Measurements from ENCODE around the gene IQCH. TPM values are rescaled to one million over a fixed set of nuclear protein-coding genes. Genes with fewer than 3 reads are reported as not detected.

Gene IQCH
- total and polyA plus RNA-seq, 2 experiments from 2014 or later: 1.7 to 4.6 TPM

- Histone ChIP-seq H2AFZ (no peak overlapping the region), H3K36me3 (ENCODE audit: insufficient read depth) (no peaks in the 10 kb centered on the region), H3K4me1 (ENCODE audit: insufficient read depth) (peaks cover 10% of the 10 kb centered on the region; the same call in 1 of the 2 replicates), H3K27me3 (ENCODE audit: insufficient read depth) (no peaks in the 10 kb centered on the region), H3K9me2 (ENCODE audit: insufficient read depth) (no peaks in the 10 kb centered on the region), H3K4me2 (no peak overlapping the region), H3K79me2 (replicated peaks; ENCODE audit: insufficient read depth) (no peaks in the 10 kb centered on the region), H3K27ac (ENCODE audit: low read depth) (no peak overlapping the region), H3K4me3 (no peak overlapping the region), H4K20me1 (replicated peaks; ENCODE audit: insufficient read depth) (no peaks in the 10 kb centered on the region), H3F3A (replicated peaks; ENCODE audit: low read depth) (no peaks in the 10 kb centered on the region)
- Mint-ChIP-seq H3K36me3 (ENCODE audit: low read depth) (no peaks in the 10 kb centered on the region), H3K4me3 (no peak overlapping the region), H3K9me3 (no peaks in the 10 kb centered on the region), H3K27ac (no peak overlapping the region), H3K27me3 (ENCODE audit: insufficient read depth, low read depth, poor library complexity) (peaks cover 3% of the 10 kb centered on the region), H3K4me1 (peaks cover 8% of the 10 kb centered on the region; the same call in 2 of the 3 replicates)
- ATAC-seq: no peak
- DNase-seq (ENCODE audit: low spot score): no peak
- no peak for TF ChIP-seq NANOG (IDR thresholded peaks at IDR 0.05; ENCODE audit: borderline replicate concordance)
Measured at GRCh38 chr15:67311731-67312130, 57.1 kb downstream of the IQCH start.

- H3K27ac ChIP-seq (ENCODE audit: low read depth): no peak overlapping the region
- no peaks in the 10 kb centered on the region for H3K27me3 ChIP-seq (ENCODE audit: insufficient read depth)
- Mint-ChIP-seq H3K4me1 (peaks cover 5% of the 10 kb centered on the region; the same call in 2 of the 3 replicates), H3K9me3 (peaks cover 20% of the 10 kb centered on the region), H3K36me3 (ENCODE audit: low read depth) (peaks cover 11% of the 10 kb centered on the region), H3K27me3 (ENCODE audit: insufficient read depth, low read depth, poor library complexity) (peaks cover 2% of the 10 kb centered on the region), H3K4me3 (no peak overlapping the region), H3K27ac (no peak overlapping the region)
- H2AFZ ChIP-seq: no peak overlapping the region
- H3K9me2 ChIP-seq (ENCODE audit: insufficient read depth): no peaks in the 10 kb centered on the region
- H3K4me1 ChIP-seq (ENCODE audit: insufficient read depth): peaks cover 5% of the 10 kb centered on the region; the same call in 1 of the 2 replicates
- no peaks in the 10 kb centered on the region for H3K36me3 ChIP-seq (ENCODE audit: insufficient read depth)
- TF ChIP-seq STAT1 (IDR thresholded peaks at IDR 0.05; ENCODE audit: unreplicated experiment): no peak
- TF ChIP-seq ZNF114 (CRISPR knock-in tag; IDR thresholded peaks at IDR 0.05): no peak
- ATAC-seq: no peak
- no peak overlapping the region for H3K4me3 ChIP-seq
- DNase-seq (ENCODE audit: low spot score): no peak
- no peak overlapping the region for H3K4me2 ChIP-seq
- H4K20me1 ChIP-seq (replicated peaks; ENCODE audit: insufficient read depth): no peaks in the 10 kb centered on the region
- no peaks in the 10 kb centered on the region for H3K79me2 ChIP-seq (replicated peaks; ENCODE audit: insufficient read depth)
- H3F3A ChIP-seq (replicated peaks; ENCODE audit: low read depth): no peaks in the 10 kb centered on the region
Measured at GRCh38 chr15:67319961-67320360, 65.4 kb downstream of the IQCH start.

- no peaks in the 10 kb centered on the region for H3K27me3 ChIP-seq (ENCODE audit: insufficient read depth)
- no peak overlapping the region for H2AFZ ChIP-seq
- H3K4me2 ChIP-seq: no peak overlapping the region
- H3K27me3 Mint-ChIP-seq (ENCODE audit: insufficient read depth, low read depth, poor library complexity): peaks cover 2% of the 10 kb centered on the region
- TF ChIP-seq NANOG (IDR thresholded peaks at IDR 0.05; ENCODE audit: borderline replicate concordance) (no peak), ETS1 (IDR thresholded peaks at IDR 0.05) (no peak), ZNF114 (CRISPR knock-in tag; IDR thresholded peaks at IDR 0.05) (no peak), ZNF331 (CRISPR knock-in tag; IDR thresholded peaks at IDR 0.05; ENCODE audit: low read depth) (no peak), EZH2 (IDR thresholded peaks at IDR 0.05; ENCODE audit: low read depth, unreplicated experiment) (no peak), REST (IDR thresholded peaks at IDR 0.05; ENCODE audit: unreplicated experiment) (no peak)
- H4K20me1 ChIP-seq (replicated peaks; ENCODE audit: insufficient read depth): no peaks in the 10 kb centered on the region
- H3K36me3 ChIP-seq (ENCODE audit: insufficient read depth): no peaks in the 10 kb centered on the region
- H3F3A ChIP-seq (replicated peaks; ENCODE audit: low read depth): no peaks in the 10 kb centered on the region
- ATAC-seq (no peak), DNase-seq (ENCODE audit: low spot score) (no peak)
- H3K9me2 ChIP-seq (ENCODE audit: insufficient read depth): no peaks in the 10 kb centered on the region
- peaks cover 20% of the 10 kb centered on the region for H3K9me3 Mint-ChIP-seq
- no peak overlapping the region for H3K4me3 Mint-ChIP-seq
- H3K27ac Mint-ChIP-seq: no peak overlapping the region
- H3K4me3 ChIP-seq: no peak overlapping the region
- no peaks in the 10 kb centered on the region for H3K79me2 ChIP-seq (replicated peaks; ENCODE audit: insufficient read depth)
- peaks cover 10% of the 10 kb centered on the region; the same call in 1 of the 2 replicates for H3K4me1 ChIP-seq (ENCODE audit: insufficient read depth)
- H3K27ac ChIP-seq (ENCODE audit: low read depth): no peak overlapping the region
- peaks cover 7% of the 10 kb centered on the region; the same call in 2 of the 3 replicates for H3K4me1 Mint-ChIP-seq
- peaks cover 11% of the 10 kb centered on the region for H3K36me3 Mint-ChIP-seq (ENCODE audit: low read depth)
Measured at GRCh38 chr15:67321352-67321751, 66.8 kb downstream of the IQCH start.
